ENCODE measurements around the gene SPRYD4.
"Not testable (repeated sequence)": the region's sequence is repeated elsewhere in the genome, so short reads cannot be mapped to it uniquely, and the experiment has no call there.

The SPRYD4 gene

GRCh38 chr12:56476972-56477432 is 8.6 kb downstream of the SPRYD4 start:
- no peak for DNase-seq (ENCODE audit: low spot score)

- no peak for DNase-seq (ENCODE audit: low spot score)
Measured at GRCh38 chr12:56477521-56478225, 9.3 kb downstream of the SPRYD4 start.

GRCh38 chr12:56479625-56480024 is 11.2 kb downstream of the SPRYD4 start:
- no peak for DNase-seq (ENCODE audit: low spot score)

GRCh38 chr12:56484566-56484965 is 16.2 kb downstream of the SPRYD4 start:
- DNase-seq (ENCODE audit: low spot score) = no peak

GRCh38 chr12:56486694-56487093 is 18.3 kb downstream of the SPRYD4 start:
- no peak for DNase-seq (ENCODE audit: low spot score)

GRCh38 chr12:56487448-56488040 is 19.2 kb downstream of the SPRYD4 start:
- peak; percentile 20 for DNase-seq (ENCODE audit: low spot score)

GRCh38 chr12:56488041-56488955 is 19.9 kb downstream of the SPRYD4 start, which contains the start of gene GLS2:
Gene GLS2, minus strand, starts transcription at chr12:56488161. Its CDS starts 43 bp downstream, at chr12:56488118.
- peak; percentile 95 for DNase-seq (ENCODE audit: low spot score)

GRCh38 chr12:56490360-56490759 is 22.0 kb downstream of the SPRYD4 start:
- DNase-seq (ENCODE audit: low spot score) = no peak

GRCh38 chr12:56493409-56494105 is 25.2 kb downstream of the SPRYD4 start:
- DNase-seq (ENCODE audit: low spot score) = not testable (repeated sequence)

GRCh38 chr12:56494106-56494415 is 25.7 kb downstream of the SPRYD4 start:
- not testable (repeated sequence) for DNase-seq (ENCODE audit: low spot score)

- DNase-seq (ENCODE audit: low spot score) = not testable (repeated sequence)
Measured at GRCh38 chr12:56494481-56494880, 26.1 kb downstream of the SPRYD4 start.

GRCh38 chr12:56496704-56497103 is 28.3 kb downstream of the SPRYD4 start:
- peak; percentile 21 for DNase-seq (ENCODE audit: low spot score)

- not testable (repeated sequence) for DNase-seq (ENCODE audit: low spot score)
Measured at GRCh38 chr12:56498126-56498902, 29.9 kb downstream of the SPRYD4 start.

- not testable (repeated sequence) for DNase-seq (ENCODE audit: low spot score)
Measured at GRCh38 chr12:56499452-56499851, 31.1 kb downstream of the SPRYD4 start.

GRCh38 chr12:56499879-56500278 is 31.5 kb downstream of the SPRYD4 start:
- not testable (repeated sequence) for DNase-seq (ENCODE audit: low spot score)

- no peak for DNase-seq (ENCODE audit: low spot score)
Measured at GRCh38 chr12:56510786-56511185, 42.4 kb downstream of the SPRYD4 start.

- DNase-seq (ENCODE audit: low spot score) = not testable (repeated sequence)
Measured at GRCh38 chr12:56514014-56514318, 45.6 kb downstream of the SPRYD4 start.

GRCh38 chr12:56517854-56518253 is 49.5 kb downstream of the SPRYD4 start:
- DNase-seq (ENCODE audit: low spot score) = no peak

GRCh38 chr12:56518570-56518969 is 50.2 kb downstream of the SPRYD4 start:
- DNase-seq (ENCODE audit: low spot score) = peak; percentile 48

- DNase-seq (ENCODE audit: low spot score) = no peak
Measured at GRCh38 chr12:56520048-56520447, 51.7 kb downstream of the SPRYD4 start.

- DNase-seq (ENCODE audit: low spot score) = peak; percentile 35
Measured at GRCh38 chr12:56520506-56520905, 52.1 kb downstream of the SPRYD4 start.

Measured in GM03348 (cell line).